Testis (tissue), 3 donors: ENCODE results near the gene SLC37A1. TPM values are rescaled to one million over a fixed set of nuclear protein-coding genes. Genes with fewer than 3 reads are reported as not detected.

Experiments
- DNase-seq: peaks from one replicate; pipeline ENCODE4 v3.0.0-alpha.2; 2019
- H3K27ac ChIP-seq, 2 donors: fragments of 200-600 bp; sonication (generic); one replicate each; pipeline ENCODE4 v1.5.1; 2019
- H3K27me3 ChIP-seq: fragments of 200-600 bp; sonication (generic); one replicate; pipeline ENCODE4 v1.5.1; 2019
- H3K36me3 ChIP-seq: fragments of 200-600 bp; sonication (generic); one replicate; pipeline ENCODE4 v1.5.1; 2017; ENCODE audit warnings: low read depth; ENCODE audit errors: missing control alignments
- H3K4me1 ChIP-seq: fragments of 200-600 bp; sonication (generic); one replicate; pipeline ENCODE4 v1.5.1; 2019
- H3K4me3 ChIP-seq, 2 donors: fragments of 200-600 bp; sonication (generic); one replicate each; pipeline ENCODE4 v1.5.1; 2017 to 2019
- H3K9me3 ChIP-seq: fragments of 200-600 bp; sonication (generic); one replicate; pipeline ENCODE4 v1.5.1; 2017
- POLR2A ChIP-seq: fragments of 450-650 bp; IDR thresholded peaks from one replicate; pipeline ENCODE4 v1.6.1; 2017; ENCODE audit warnings: antibody characterized with exemption, mild to moderate bottlenecking, moderate library complexity
- WGBS, 2 donors: methylation state at CpG; one replicate each; pipeline ENCODE4 v1.1.5; 2018; 5-methylcytosine and 5-hydroxymethylcytosine counted together
- intact Hi-C: fragments of 100-400 bp; cut with DNase I; formaldehyde crosslinking; loops from one replicate; pipeline ENCODE4 v1.15.1; 2023; ENCODE audit warnings: low total_unique reads
- polyA plus RNA-seq: library from polyadenylated mRNA; stranded (reverse); fragments of 350-450 nt; fragmentation: Illumina TruSeq; extraction: RNeasy Lipid Tissue Mini Kit (QIAGEN cat#74804); gene quantifications from one replicate; pipeline ENCODE4 v1.2.3, GENCODE V29; 2014; ENCODE audit warnings: low read depth, low replicate concordance; ENCODE audit not compliant: insufficient read depth
- total RNA-seq, 2 donors: library from RNA; depleted of rRNA; stranded (reverse); fragments of >200 nt; gene quantifications; one replicate each; pipeline ENCODE4 v1.2.3, GENCODE V29; 2016
- TF ChIP-seq, protein P1 (sequence below), 3 experiments: fragments of 450-650 bp in 2 of 3; fragments of 200-600 bp in 1 of 3; sonication (generic) in 1 of 3; IDR thresholded peaks; one replicate each; pipeline ENCODE4 v1.5.1; 2016 to 2019; ENCODE audit warnings: antibody characterized with exemption in 3 of 3, mild to moderate bottlenecking in 2 of 3, moderate library complexity in 1 of 3

SLC37A1 gene
- total and polyA plus RNA-seq, 3 donors from 2014 or later = 22.6 to 48.3 (median 24.3) TPM

DNA sequence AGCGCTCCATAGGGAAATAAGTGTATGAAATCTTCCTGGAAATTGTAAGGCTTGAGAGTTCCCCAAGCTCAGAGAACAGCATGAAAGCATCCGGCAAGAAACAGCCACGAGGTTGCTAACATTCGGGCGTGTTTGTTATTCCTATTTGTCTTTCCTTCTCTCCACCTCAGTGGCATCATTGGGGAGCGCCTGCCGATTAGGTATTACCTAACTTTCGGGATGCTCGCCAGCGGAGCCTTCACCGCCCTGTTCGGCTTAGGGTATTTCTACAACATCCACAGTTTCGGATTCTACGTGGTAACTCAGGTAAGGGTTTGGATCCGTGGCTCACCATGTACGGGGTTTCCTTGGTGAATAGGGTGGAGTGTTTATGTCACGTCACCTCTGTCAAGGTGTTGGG is 25.7 kb downstream of the SLC37A1 start:
- 91 to 94% methylated on average over 17 of the region's 17 CpGs for WGBS, 2 donors
- H3K36me3 ChIP-seq = no peaks in the 10 kb centered on the region
- intact Hi-C loops = no loop called here
- H3K27ac ChIP-seq = no peak overlapping the region
- no peak overlapping the region for H3K4me3 ChIP-seq
- H3K4me1 ChIP-seq = no peaks in the 10 kb centered on the region
- TF ChIP-seq, protein P1, sequence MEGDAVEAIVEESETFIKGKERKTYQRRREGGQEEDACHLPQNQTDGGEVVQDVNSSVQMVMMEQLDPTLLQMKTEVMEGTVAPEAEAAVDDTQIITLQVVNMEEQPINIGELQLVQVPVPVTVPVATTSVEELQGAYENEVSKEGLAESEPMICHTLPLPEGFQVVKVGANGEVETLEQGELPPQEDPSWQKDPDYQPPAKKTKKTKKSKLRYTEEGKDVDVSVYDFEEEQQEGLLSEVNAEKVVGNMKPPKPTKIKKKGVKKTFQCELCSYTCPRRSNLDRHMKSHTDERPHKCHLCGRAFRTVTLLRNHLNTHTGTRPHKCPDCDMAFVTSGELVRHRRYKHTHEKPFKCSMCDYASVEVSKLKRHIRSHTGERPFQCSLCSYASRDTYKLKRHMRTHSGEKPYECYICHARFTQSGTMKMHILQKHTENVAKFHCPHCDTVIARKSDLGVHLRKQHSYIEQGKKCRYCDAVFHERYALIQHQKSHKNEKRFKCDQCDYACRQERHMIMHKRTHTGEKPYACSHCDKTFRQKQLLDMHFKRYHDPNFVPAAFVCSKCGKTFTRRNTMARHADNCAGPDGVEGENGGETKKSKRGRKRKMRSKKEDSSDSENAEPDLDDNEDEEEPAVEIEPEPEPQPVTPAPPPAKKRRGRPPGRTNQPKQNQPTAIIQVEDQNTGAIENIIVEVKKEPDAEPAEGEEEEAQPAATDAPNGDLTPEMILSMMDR (IDR thresholded peaks at IDR 0.05) = no peak
- TF ChIP-seq POLR2A = no peak
- H3K9me3 ChIP-seq = no peaks in the 10 kb centered on the region
- H3K27me3 ChIP-seq = no peaks in the 10 kb centered on the region
- DNase-seq = no peak

DNA sequence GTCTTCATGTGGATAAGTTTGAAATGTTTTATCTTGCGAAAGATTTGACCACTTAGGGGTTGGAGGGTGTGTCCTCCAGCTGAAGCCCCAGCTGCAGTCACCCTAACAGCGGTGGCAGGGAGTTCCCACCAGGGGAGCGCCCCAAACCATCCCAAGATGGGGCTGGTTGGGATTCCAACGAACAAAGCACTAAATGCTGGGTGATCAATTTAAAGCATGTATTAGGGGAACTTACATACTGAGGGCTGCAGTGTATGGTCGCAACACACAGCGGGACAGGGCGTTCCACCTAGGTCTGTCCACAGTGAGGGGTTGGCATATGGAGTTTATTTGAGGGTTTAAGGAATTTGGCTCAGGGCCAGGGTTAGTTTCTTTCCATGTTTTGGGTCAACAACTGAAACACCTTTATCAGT is 26.3 kb downstream of the SLC37A1 start:
- no peaks in the 10 kb centered on the region for H3K4me1 ChIP-seq
- no peaks in the 10 kb centered on the region for H3K9me3 ChIP-seq
- 85 to 91% methylated on average over 5 to 7 of the region's 7 CpGs for WGBS, 2 donors
- TF ChIP-seq, protein P1 (IDR thresholded peaks at IDR 0.05) = no peak
- no peak for TF ChIP-seq POLR2A
- DNase-seq = no peak
- no peaks in the 10 kb centered on the region for H3K27me3 ChIP-seq
- no peak overlapping the region for H3K4me3 ChIP-seq
- H3K36me3 ChIP-seq = no peaks in the 10 kb centered on the region
- H3K27ac ChIP-seq = no peak overlapping the region
- intact Hi-C loops = no loop called here

DNA sequence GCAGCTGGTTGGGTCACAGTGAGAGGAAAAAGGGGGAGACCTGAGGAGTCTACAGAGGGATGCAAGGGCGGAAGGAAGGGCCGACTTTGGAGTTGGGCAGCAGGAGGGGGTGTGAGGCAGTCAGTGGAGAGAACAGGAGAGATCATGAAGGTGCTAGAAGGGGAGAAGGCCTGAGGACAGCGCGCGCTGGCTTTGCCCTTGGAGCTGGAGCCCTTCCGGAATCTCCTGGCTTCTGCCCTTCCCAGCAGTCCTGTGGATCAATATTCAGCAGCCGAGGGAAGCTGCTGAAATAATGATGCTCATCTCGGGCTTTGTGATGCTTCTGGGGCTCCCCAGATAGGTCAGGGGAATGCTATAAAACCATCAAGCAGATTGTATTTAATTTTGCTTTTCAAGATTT is 26.7 kb downstream of the SLC37A1 start:
- WGBS, 2 donors = 81 to 89% methylated on average over 8 of the region's 8 CpGs
- H3K27ac ChIP-seq = no peak overlapping the region
- DNase-seq = no peak

DNA sequence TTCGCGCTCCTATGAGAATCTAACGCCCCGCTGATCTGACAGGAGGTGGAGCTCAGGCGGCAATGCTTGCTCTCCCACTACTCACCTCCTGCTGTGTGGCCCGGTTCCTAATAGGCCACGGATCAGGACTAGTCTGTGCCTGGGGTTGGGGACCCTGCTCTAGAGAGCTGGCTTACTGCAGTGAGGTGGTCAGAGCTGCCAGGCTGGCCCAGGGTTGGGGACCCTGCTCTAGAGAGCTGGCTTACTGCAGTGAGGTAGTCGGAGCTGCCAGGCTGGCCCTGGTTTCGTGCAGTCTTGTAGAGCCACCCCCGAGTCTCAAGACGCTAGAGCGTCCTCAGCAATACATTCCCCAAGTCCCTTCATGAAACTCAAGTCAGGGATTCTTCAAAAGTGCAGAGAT is 27.5 kb downstream of the SLC37A1 start:
- no peaks in the 10 kb centered on the region for H3K9me3 ChIP-seq
- 83 to 87% methylated on average over 12 of the region's 12 CpGs for WGBS, 2 donors
- no peak for DNase-seq
- H3K36me3 ChIP-seq = no peaks in the 10 kb centered on the region
- TF ChIP-seq, protein P1 (IDR thresholded peaks at IDR 0.05) = no peak
- no peak for TF ChIP-seq POLR2A
- no peaks in the 10 kb centered on the region for H3K4me1 ChIP-seq
- intact Hi-C loops = no loop called here
- no peak overlapping the region for H3K4me3 ChIP-seq
- H3K27me3 ChIP-seq = no peaks in the 10 kb centered on the region
- no peak overlapping the region for H3K27ac ChIP-seq

More for the DNA sequence above, 26.7 kb downstream of the SLC37A1 start:
- intact Hi-C loops = no loop called here
- Histone ChIP-seq H3K9me3 (no peaks in the 10 kb centered on the region), H3K4me3 (no peak overlapping the region), H3K4me1 (no peaks in the 10 kb centered on the region), H3K36me3 (no peaks in the 10 kb centered on the region), H3K27me3 (no peaks in the 10 kb centered on the region)
- TF ChIP-seq, protein P1 (IDR thresholded peaks at IDR 0.05) = no peak
- no peak for TF ChIP-seq POLR2A

DNA sequence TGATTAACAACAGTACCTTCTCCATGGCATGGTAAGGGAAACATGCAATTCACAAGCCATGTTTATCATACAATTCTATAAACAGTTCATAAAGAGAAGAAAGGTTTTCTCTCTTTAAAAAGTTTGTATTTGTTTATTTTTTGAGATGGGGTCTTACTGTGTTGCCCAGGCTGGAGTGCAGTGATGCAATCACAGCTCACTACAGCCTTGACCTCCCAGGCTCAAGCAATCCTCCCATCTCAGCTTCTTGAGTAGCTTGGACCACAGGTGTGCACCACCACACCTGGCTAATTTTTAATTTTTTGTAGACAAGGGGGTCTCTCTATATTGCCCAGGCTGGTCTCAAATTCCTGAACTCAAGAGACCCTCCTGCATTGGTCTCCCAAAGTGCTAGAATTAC is 28.0 kb downstream of the SLC37A1 start:
- H3K36me3 ChIP-seq = no peaks in the 10 kb centered on the region
- H3K4me3 ChIP-seq = no peak overlapping the region
- no peaks in the 10 kb centered on the region for H3K4me1 ChIP-seq
- TF ChIP-seq, protein P1 (IDR thresholded peaks at IDR 0.05) = no peak
- no peak for TF ChIP-seq POLR2A
- intact Hi-C loops = no loop called here
- H3K27me3 ChIP-seq = no peaks in the 10 kb centered on the region
- H3K9me3 ChIP-seq = no peaks in the 10 kb centered on the region
- H3K27ac ChIP-seq = no peak overlapping the region
- DNase-seq = no peak
